ENCODE data around the gene CRELD2.

- TF ChIP-seq POLR2AphosphoS5 (IDR thresholded peaks at IDR 0.05) (no peak), CTCF (IDR thresholded peaks at IDR 0.05) (no peak)
These were observed 29.4 kb upstream of the CRELD2 start for GRCh38 chr22:49889071-49889470.

All from stomach (tissue), 4 donors.